H9 (cell line): Measurements from ENCODE around the gene SYDE2. TPM values are rescaled to one million over a fixed set of nuclear protein-coding genes. Genes with fewer than 3 reads are reported as not detected.

Experiments used
- DNase-seq: peaks from one replicate; pipeline ENCODE4 v3.0.0-alpha.2; 2017
- H2AFZ ChIP-seq: one replicate; pipeline ENCODE4 v1.6.1; 2013; ENCODE audit warnings: mild to moderate bottlenecking, low read length, control low read depth, moderate library complexity
- H2AK5ac ChIP-seq: 2 replicates; pipeline ENCODE4 v1.6.1; 2013; ENCODE audit warnings: low read length, control low read depth, mixed read lengths; ENCODE audit not compliant: insufficient read length
- H2BK120ac ChIP-seq: one replicate; pipeline ENCODE4 v1.6.1; 2013; ENCODE audit warnings: low read depth, mild to moderate bottlenecking, low read length, control low read depth, inconsistent platforms; ENCODE audit not compliant: poor library complexity, severe bottlenecking
- H2BK12ac ChIP-seq: 2 replicates; pipeline ENCODE4 v1.6.1; 2013; ENCODE audit warnings: low read length, control low read depth, mixed read lengths, low read depth; ENCODE audit not compliant: insufficient read length
- H2BK15ac ChIP-seq: 2 replicates; pipeline ENCODE4 v1.6.1; 2013; ENCODE audit warnings: low read depth, low read length, control low read depth
- H2BK20ac ChIP-seq: one replicate; pipeline ENCODE4 v1.6.1; 2013; ENCODE audit warnings: low read depth, mild to moderate bottlenecking, low read length, control low read depth, inconsistent platforms; ENCODE audit not compliant: poor library complexity, severe bottlenecking
- H2BK5ac ChIP-seq: 2 replicates; pipeline ENCODE4 v1.6.1; 2013; ENCODE audit warnings: low read length, control low read depth, mixed read lengths; ENCODE audit not compliant: insufficient read length
- H3K14ac ChIP-seq: 2 replicates; pipeline ENCODE4 v1.6.1; 2013; ENCODE audit warnings: low read length, control low read depth; ENCODE audit not compliant: insufficient read depth
- H3K18ac ChIP-seq: 2 replicates; pipeline ENCODE4 v1.6.1; 2013; ENCODE audit warnings: low read depth, mild to moderate bottlenecking, mixed read lengths, low read length, control low read depth; ENCODE audit not compliant: insufficient read length
- H3K23ac ChIP-seq: 2 replicates; pipeline ENCODE4 v1.6.1; 2013; ENCODE audit warnings: low read length, control low read depth, mixed read lengths, low read depth; ENCODE audit not compliant: insufficient read length
- H3K23me2 ChIP-seq: 2 replicates; pipeline ENCODE4 v1.6.1; 2013; ENCODE audit warnings: low read depth, mild to moderate bottlenecking, mixed read lengths, low read length, control low read depth; ENCODE audit not compliant: insufficient read length, poor library complexity, severe bottlenecking
- H3K27ac ChIP-seq: 2 replicates; pipeline ENCODE4 v1.5.1; 2013; ENCODE audit warnings: low read length, control low read depth, mixed read lengths, low read depth; ENCODE audit not compliant: insufficient read length
- H3K27me3 ChIP-seq: 2 replicates; pipeline ENCODE4 v1.6.1; 2013; ENCODE audit warnings: low read length, control low read depth, inconsistent platforms; ENCODE audit not compliant: insufficient read depth
- H3K4ac ChIP-seq: 2 replicates; pipeline ENCODE4 v1.6.1; 2013; ENCODE audit warnings: low read depth, mild to moderate bottlenecking, control low read depth, inconsistent platforms, low read length, moderate library complexity
- H3K4me1 ChIP-seq: 2 replicates; pipeline ENCODE4 v1.6.1; 2013; ENCODE audit warnings: low read length, control low read depth, inconsistent platforms; ENCODE audit not compliant: insufficient read depth
- H3K4me2 ChIP-seq: 2 replicates; pipeline ENCODE4 v1.6.1; 2013; ENCODE audit warnings: low read length, control low read depth, mixed read lengths; ENCODE audit not compliant: insufficient read length, insufficient read depth
- H3K56ac ChIP-seq: 2 replicates; pipeline ENCODE4 v1.6.1; 2013; ENCODE audit warnings: low read depth, mild to moderate bottlenecking, mixed read lengths, low read length, control low read depth; ENCODE audit not compliant: insufficient read length
- H3K79me1 ChIP-seq: 2 replicates; pipeline ENCODE4 v1.6.1; 2013; ENCODE audit warnings: low read depth, mild to moderate bottlenecking, moderate library complexity, low read length, control low read depth, inconsistent platforms; ENCODE audit not compliant: insufficient read depth, poor library complexity, severe bottlenecking
- H3K79me2 ChIP-seq: 2 replicates; pipeline ENCODE4 v1.6.1; 2013; ENCODE audit warnings: low read length, control low read depth, inconsistent platforms; ENCODE audit not compliant: insufficient read depth
- H3K9ac ChIP-seq: 2 replicates; pipeline ENCODE4 v1.6.1; 2013; ENCODE audit warnings: low read length, control low read depth, mixed read lengths; ENCODE audit not compliant: insufficient read length; ENCODE audit errors: extremely low read depth
- H3K9me3 ChIP-seq: one replicate; pipeline ENCODE4 v1.6.1; 2013; ENCODE audit warnings: low read depth, low read length, inconsistent platforms; ENCODE audit not compliant: control insufficient read depth
- H3T11ph ChIP-seq: one replicate; pipeline ENCODE4 v1.6.1; 2013; ENCODE audit warnings: mild to moderate bottlenecking, low read length, control low read depth, inconsistent platforms
- H4K20me1 ChIP-seq: one replicate; pipeline ENCODE4 v1.6.1; 2013; ENCODE audit not compliant: control insufficient read depth, insufficient read length, insufficient read depth
- H4K5ac ChIP-seq: 2 replicates; pipeline ENCODE4 v1.6.1; 2013; ENCODE audit warnings: low read depth, mild to moderate bottlenecking, mixed read lengths, low read length, control low read depth; ENCODE audit not compliant: insufficient read length
- H4K8ac ChIP-seq: replicated peaks from 2 replicates; pipeline ENCODE4 v1.6.1; 2013; ENCODE audit warnings: low read length, control low read depth, mixed read lengths, low read depth; ENCODE audit not compliant: insufficient read length
- H4K91ac ChIP-seq: 2 replicates; pipeline ENCODE4 v1.6.1; 2013; ENCODE audit warnings: low read depth, mild to moderate bottlenecking, moderate library complexity, mixed read lengths, low read length, control low read depth; ENCODE audit not compliant: insufficient read length
- H3K27ac Mint-ChIP-seq, 3 experiments: 2 replicates in 2 of 3; 3 replicates in 1 of 3; pipeline ENCODE4 v1.8.0; 2020 to 2021; ENCODE audit warnings: mixed read lengths in 3 of 3, mild to moderate bottlenecking in 1 of 3, moderate library complexity in 1 of 3
- H3K27me3 Mint-ChIP-seq: 2 replicates; pipeline ENCODE4 v1.8.0; 2021; ENCODE audit warnings: low read depth, mild to moderate bottlenecking, moderate library complexity, mixed read lengths
- H3K36me3 Mint-ChIP-seq, 3 experiments: 2 replicates in 2 of 3; 3 replicates in 1 of 3; pipeline ENCODE4 v1.8.0; 2020 to 2021; ENCODE audit warnings: low read depth in 3 of 3, mixed read lengths in 3 of 3; ENCODE audit not compliant: insufficient read depth in 1 of 3
- H3K4me1 Mint-ChIP-seq, 2 experiments: 2 replicates each; pipeline ENCODE4 v1.8.0; 2020; ENCODE audit warnings: mixed read lengths in 2 of 2
- H3K4me3 Mint-ChIP-seq, 2 experiments: 2 replicates in 1 of 2; 3 replicates in 1 of 2; pipeline ENCODE4 v1.8.0; 2020 to 2021; ENCODE audit warnings: mild to moderate bottlenecking in 2 of 2, mixed read lengths in 2 of 2, moderate library complexity in 1 of 2
- H3K9me3 Mint-ChIP-seq, 2 experiments: 2 replicates in 1 of 2; 3 replicates in 1 of 2; pipeline ENCODE4 v1.8.0; 2020; ENCODE audit warnings: mild to moderate bottlenecking in 2 of 2, mixed read lengths in 2 of 2, moderate library complexity in 1 of 2
- CTCF ChIP-seq: fragments of 200-600 bp; sonication (generic); conservative IDR thresholded peaks from 3 replicates; pipeline ENCODE4 v1.8.0; 2021; ENCODE audit warnings: antibody characterized with exemption, mild to moderate bottlenecking
- WGBS: extraction: QIAGEN DNeasy Blood & Tissue Kit; methylation state at CpG from one replicate; pipeline ENCODE4 v1.1.7; 2013; ENCODE audit warnings: missing lambda C conversion rate, low lambda C conversion rate, mixed read lengths; ENCODE audit not compliant: insufficient read length; ENCODE audit errors: extremely low coverage; 5-methylcytosine and 5-hydroxymethylcytosine counted together
- total RNA-seq: library from RNA; stranded (reverse); gene quantifications from 2 replicates; pipeline ENCODE4 v1.2.1, GENCODE V29; 2021

The SYDE2 gene
- total RNA-seq, 1 experiment from 2014 or later = 12.4 TPM

- Histone ChIP-seq H3K23me2 (no peaks in the 10 kb centered on the region), H3K4me1 (no peaks in the 10 kb centered on the region; the same call in 1 of the 2 replicates), H3K9ac (no peak overlapping the region), H3K23ac (no peak overlapping the region), H3K56ac (no peak overlapping the region), H2AFZ (peak overlapping the region; percentile 65), H4K91ac (no peak overlapping the region), H2BK120ac (no peak overlapping the region), H3K14ac (no peak overlapping the region), H2BK15ac (no peak overlapping the region), H3K79me1 (no peaks in the 10 kb centered on the region), H3T11ph (no peak overlapping the region), H4K5ac (no peak overlapping the region), H4K20me1 (no peaks in the 10 kb centered on the region), H2BK5ac (no peak overlapping the region), H3K4me2 (no peak overlapping the region), H2BK20ac (no peak overlapping the region), H2BK12ac (no peak overlapping the region), H3K18ac (no peak overlapping the region), H3K4ac (no peak overlapping the region), H3K27ac (no peak overlapping the region), H2AK5ac (no peak overlapping the region), H3K9me3 (no peaks in the 10 kb centered on the region), H3K79me2 (no peaks in the 10 kb centered on the region), H4K8ac (no peak overlapping the region), H3K27me3 (no peaks in the 10 kb centered on the region)
- Mint-ChIP-seq H3K27ac (peak overlapping the region in 1 of 3 experiments; percentile 66; a peak in 1 of 7 replicates), H3K36me3 (peaks cover 4 to 13% (median 7%) of the 10 kb centered on the region in 3 experiments), H3K4me1 (peaks cover 26 to 28% of the 10 kb centered on the region in 2 experiments), H3K4me3 (no peak overlapping the region), H3K9me3 (peaks cover 8 to 9% of the 10 kb centered on the region in 2 experiments), H3K27me3 (no peaks in the 10 kb centered on the region)
- WGBS = no CpG with 5 or more reads among the region's 4 CpGs
- no peak for DNase-seq
- TF ChIP-seq CTCF = no peak
These were observed 43.6 kb upstream of the SYDE2 start for GRCh38 chr1:85244271-85245061.
